Omental fat pad (tissue), 4 donors: ENCODE data around the gene WDR45B. TPM values are rescaled to one million over a fixed set of nuclear protein-coding genes. Genes with fewer than 3 reads are reported as not detected.

Experiments
- ATAC-seq: fragments of 150-250 bp; one replicate; pipeline ENCODE4 v1.9.1; 2016; ENCODE audit warnings: mild to moderate bottlenecking, moderate library complexity; ENCODE audit not compliant: low FRiP score
- DNase-seq: peaks from one replicate; pipeline ENCODE4 v3.0.0-alpha.2; 2019; ENCODE audit warnings: low spot score
- CTCF ChIP-seq, 3 donors: fragments of 450-650 bp; IDR thresholded peaks; one replicate each; pipeline ENCODE4 v1.5.1; 2016 to 2017; ENCODE audit warnings: antibody characterized with exemption in 3 of 3, mild to moderate bottlenecking in 3 of 3, moderate library complexity in 2 of 3
- total RNA-seq, 4 donors: library from RNA; depleted of rRNA; stranded (reverse); fragments of >200 nt; gene quantifications; one replicate each; pipeline ENCODE4 v1.1.0, GENCODE V29; 2016

WDR45B gene
- total RNA-seq, 4 donors from 2014 or later = 63.0 to 139 (median 86.0) TPM

DNA sequence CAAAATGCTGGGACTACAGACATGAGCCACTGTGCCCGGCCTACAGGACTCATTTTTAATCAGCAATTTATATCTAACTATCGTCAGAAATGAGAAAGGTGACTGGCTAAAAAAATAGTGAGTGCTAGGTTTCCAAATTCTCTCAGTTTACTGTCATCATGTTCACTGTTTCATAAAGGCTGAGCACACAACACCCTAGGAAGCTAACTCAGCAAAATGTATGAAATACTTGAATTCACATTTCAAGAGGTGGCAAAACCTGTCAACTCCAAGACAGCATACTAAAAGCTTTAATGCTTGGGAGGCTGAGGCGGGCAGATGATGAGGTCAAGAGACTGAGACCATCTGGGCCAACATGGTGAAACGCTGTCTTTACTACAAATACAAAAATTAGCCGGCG lies 16.7 kb downstream of the WDR45B start:
- TF ChIP-seq CTCF (IDR thresholded peaks at IDR 0.05) = no peak
- DNase-seq = no peak
- ATAC-seq = no peak

GRCh38 chr17:82630212-82630611 lies 18.0 kb downstream of the WDR45B start:
- ATAC-seq (peak; percentile 78), DNase-seq (no peak)
- no peak for TF ChIP-seq CTCF (IDR thresholded peaks at IDR 0.05)

GRCh38 chr17:82629748-82630147 lies 18.5 kb downstream of the WDR45B start:
- no peak for TF ChIP-seq CTCF (IDR thresholded peaks at IDR 0.05)
- DNase-seq (no peak), ATAC-seq (peak; percentile 28)

DNA sequence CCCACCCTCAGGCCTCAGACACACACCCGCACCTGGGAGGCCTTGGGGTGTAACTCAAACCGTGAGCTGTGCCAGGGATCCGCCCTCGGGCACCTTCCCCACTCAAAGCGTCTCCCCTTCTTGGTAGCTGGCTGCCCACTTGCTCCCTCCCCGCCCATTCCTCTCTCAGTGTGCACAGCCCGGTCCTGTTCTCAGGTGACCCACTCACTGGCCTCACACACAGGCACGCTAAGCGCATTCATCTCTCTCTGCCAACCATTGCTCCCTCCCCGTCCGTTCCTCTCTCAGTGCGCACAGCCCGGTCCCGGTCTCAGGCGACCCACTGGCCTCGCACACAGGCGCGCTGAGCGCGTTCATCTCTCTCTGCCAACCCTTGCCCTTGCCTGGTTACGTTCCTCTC lies 20.8 kb downstream of the WDR45B start:
- DNase-seq (no peak), ATAC-seq (no peak)
- TF ChIP-seq CTCF (IDR thresholded peaks at IDR 0.05) = no peak

- TF ChIP-seq CTCF (IDR thresholded peaks at IDR 0.05) = no peak
- no peak for DNase-seq
- no peak for ATAC-seq
These were observed 24.5 kb downstream of the WDR45B start for GRCh38 chr17:82623707-82624106.

- ATAC-seq (no peak), DNase-seq (no peak)
- no peak for TF ChIP-seq CTCF (IDR thresholded peaks at IDR 0.05)
These were observed 28.6 kb downstream of the WDR45B start for GRCh38 chr17:82619641-82620040.

GRCh38 chr17:82619211-82619610 lies 29.0 kb downstream of the WDR45B start:
- no peak for ATAC-seq

More at GRCh38 chr17:82619211-82619610, 29.0 kb downstream of the WDR45B start:
- TF ChIP-seq CTCF (IDR thresholded peaks at IDR 0.05) = no peak
- DNase-seq = no peak
